Ovary (tissue), 9 donors: ENCODE measurements around the gene RPL37. TPM values are rescaled to one million over a fixed set of nuclear protein-coding genes. Genes with fewer than 3 reads are reported as not detected.

Experiments
- DNase-seq, 5 donors: peaks; one replicate each; pipeline ENCODE4 v3.0.0-alpha.2; 2019 to 2020
- H3K27ac ChIP-seq, 2 donors: fragments of 200-600 bp; one replicate each; pipeline versions ENCODE4 v1.5.1 to v1.8.0; 2019 to 2022
- H3K27me3 ChIP-seq: fragments of 200-600 bp; one replicate; pipeline ENCODE4 v1.8.0; 2022
- H3K36me3 ChIP-seq: fragments of 200-600 bp; sonication (generic); one replicate; pipeline ENCODE4 v1.5.1; 2019
- H3K4me1 ChIP-seq: one replicate; pipeline ENCODE4 v1.8.1; 2013; ENCODE audit warnings: mild to moderate bottlenecking, moderate library complexity; ENCODE audit not compliant: insufficient read depth
- H3K4me3 ChIP-seq: fragments of 200-600 bp; sonication (generic); one replicate; pipeline ENCODE4 v1.5.1; 2017
- H3K9me3 ChIP-seq, 2 donors: fragments of 200-600 bp in 1 of 2; sonication (generic) in 1 of 2; one replicate each; pipeline versions ENCODE4 v1.5.1 to v1.8.1; 2013 to 2019; ENCODE audit warnings: mild to moderate bottlenecking in 1 of 2, moderate library complexity in 1 of 2
- EP300 ChIP-seq: sonication (generic); formaldehyde crosslinking; IDR thresholded peaks from one replicate; pipeline ENCODE4 v1.6.1; 2017; ENCODE audit warnings: antibody characterized with exemption
- POLR2A ChIP-seq: fragments of 450-650 bp; IDR thresholded peaks from one replicate; pipeline ENCODE4 v1.6.1; 2017; ENCODE audit warnings: antibody characterized with exemption, mild to moderate bottlenecking, moderate library complexity
- WGBS, 3 donors: extraction: QIAGEN DNeasy Blood & Tissue Kit in 1 of 3; methylation state at CpG; one replicate each; pipeline versions ENCODE4 v1.1.5 to v1.1.7; 2013 to 2017; 5-methylcytosine and 5-hydroxymethylcytosine counted together
- intact Hi-C, 4 donors: fragments of 100-400 bp; cut with DNase I; formaldehyde crosslinking; loops; one replicate each; pipeline versions ENCODE4 v1.11.0 to v1.15.1; 2022 to 2023
- polyA plus RNA-seq, 2 donors: library from polyadenylated mRNA; stranded (reverse); fragments of 200-250 nt in 1 of 2; fragments of 350-450 nt in 1 of 2; fragmentation: Illumina TruSeq in 1 of 2; extraction: RNeasy Lipid Tissue Mini Kit (QIAGEN cat#74804) in 1 of 2; gene quantifications; one replicate each; pipeline ENCODE4 v1.2.3, GENCODE V29; 2013 to 2014
- total RNA-seq, 7 donors: library from RNA; depleted of rRNA in 2 of 7; stranded (reverse); fragments of >200 nt in 2 of 7; fragmentation: NEBNext Ultra II Directional in 3 of 7; extraction: Animal tissue kit (Norgen Biotek cat#: 25700) in 3 of 7; gene quantifications; one replicate each; pipeline versions ENCODE4 v1.1.0 to v1.2.4, GENCODE V29; 2016 to 2023
- TF ChIP-seq, protein P1 (sequence below), 3 donors: fragments of 450-650 bp in 2 of 3; fragments of 200-600 bp in 1 of 3; IDR thresholded peaks; one replicate each; pipeline versions ENCODE4 v1.5.1 to v1.8.0; 2016 to 2022; ENCODE audit warnings: antibody characterized with exemption in 3 of 3, mild to moderate bottlenecking in 1 of 3
- donor health status: DM: no; HTN: no; CAD: no; lungs with moderate emphysema.
- donor health status: DM: no; HTN: no; CAD: no.
- donor health status: Bipolar disorder and iron deficiency.
- donor health status: DM: yes; HTN: yes; CAD: no.
- donor health status: DM: no; HTN: no; CAD: no.
- donor health status: DM: yes; HTN: yes; CAD: no.

The RPL37 gene
- total and polyA plus RNA-seq, 9 donors, result 686 to 4,164 (median 2,386) TPM

DNA sequence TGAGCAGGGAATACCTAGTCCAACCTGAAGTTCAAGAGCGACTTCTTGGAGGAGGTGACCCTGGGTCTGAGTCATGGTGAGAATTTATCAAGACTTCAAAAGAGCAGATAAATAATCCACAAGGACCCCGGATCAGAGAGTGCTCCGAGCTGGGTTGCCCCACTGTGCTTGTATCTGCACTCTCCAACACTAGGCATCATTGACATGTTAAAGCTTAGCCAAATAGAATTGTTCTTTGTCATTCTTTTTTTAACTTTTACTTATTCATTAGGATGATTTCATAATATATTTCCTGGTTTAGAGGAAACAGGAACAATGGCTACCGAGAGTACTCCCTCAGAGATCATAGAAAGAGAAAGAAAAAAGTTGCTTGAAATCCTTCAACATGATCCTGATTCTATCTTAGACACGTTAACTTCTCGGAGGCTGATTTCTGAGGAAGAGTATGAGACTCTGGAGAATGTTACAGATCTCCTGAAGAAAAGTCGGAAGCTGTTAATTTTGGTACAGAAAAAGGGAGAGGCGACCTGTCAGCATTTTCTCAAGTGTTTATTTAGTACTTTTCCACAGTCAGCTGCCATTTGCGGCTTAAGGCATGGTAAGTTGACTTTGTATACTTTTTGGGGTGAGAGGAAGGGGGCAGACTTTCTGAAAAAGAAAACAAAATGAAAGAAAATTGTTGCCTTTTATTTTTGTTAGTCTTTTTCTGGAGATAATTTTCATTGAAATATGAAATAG, 6.2 kb upstream of the RPL37 start, which contains the start of gene CARD6:
TSS of gene CARD6 (plus strand) at position 300 of the 738 bp plus-strand sequence. CDS start at position 316, 16 bp downstream.
- Histone ChIP-seq H3K9me3 (no peaks in the 10 kb centered on the region), H3K4me1 (peaks cover 5% of the 10 kb centered on the region), H3K4me3 (peak within 1 kb of the TSS; percentile 31), H3K27ac (no peak within 1 kb of the TSS), H3K36me3 (no peaks in the 10 kb centered on the region), H3K27me3 (no peaks in the 10 kb centered on the region)
- no peak for DNase-seq
- TF ChIP-seq POLR2A (no peak), EP300 (no peak)
- TF ChIP-seq, protein P1, sequence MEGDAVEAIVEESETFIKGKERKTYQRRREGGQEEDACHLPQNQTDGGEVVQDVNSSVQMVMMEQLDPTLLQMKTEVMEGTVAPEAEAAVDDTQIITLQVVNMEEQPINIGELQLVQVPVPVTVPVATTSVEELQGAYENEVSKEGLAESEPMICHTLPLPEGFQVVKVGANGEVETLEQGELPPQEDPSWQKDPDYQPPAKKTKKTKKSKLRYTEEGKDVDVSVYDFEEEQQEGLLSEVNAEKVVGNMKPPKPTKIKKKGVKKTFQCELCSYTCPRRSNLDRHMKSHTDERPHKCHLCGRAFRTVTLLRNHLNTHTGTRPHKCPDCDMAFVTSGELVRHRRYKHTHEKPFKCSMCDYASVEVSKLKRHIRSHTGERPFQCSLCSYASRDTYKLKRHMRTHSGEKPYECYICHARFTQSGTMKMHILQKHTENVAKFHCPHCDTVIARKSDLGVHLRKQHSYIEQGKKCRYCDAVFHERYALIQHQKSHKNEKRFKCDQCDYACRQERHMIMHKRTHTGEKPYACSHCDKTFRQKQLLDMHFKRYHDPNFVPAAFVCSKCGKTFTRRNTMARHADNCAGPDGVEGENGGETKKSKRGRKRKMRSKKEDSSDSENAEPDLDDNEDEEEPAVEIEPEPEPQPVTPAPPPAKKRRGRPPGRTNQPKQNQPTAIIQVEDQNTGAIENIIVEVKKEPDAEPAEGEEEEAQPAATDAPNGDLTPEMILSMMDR (IDR thresholded peaks at IDR 0.05), result no peak
- intact Hi-C loops, result no loop called here
- 12 to 26% (median 13%) methylated on average over 9 of the region's 9 CpGs for WGBS, 3 donors

DNA sequence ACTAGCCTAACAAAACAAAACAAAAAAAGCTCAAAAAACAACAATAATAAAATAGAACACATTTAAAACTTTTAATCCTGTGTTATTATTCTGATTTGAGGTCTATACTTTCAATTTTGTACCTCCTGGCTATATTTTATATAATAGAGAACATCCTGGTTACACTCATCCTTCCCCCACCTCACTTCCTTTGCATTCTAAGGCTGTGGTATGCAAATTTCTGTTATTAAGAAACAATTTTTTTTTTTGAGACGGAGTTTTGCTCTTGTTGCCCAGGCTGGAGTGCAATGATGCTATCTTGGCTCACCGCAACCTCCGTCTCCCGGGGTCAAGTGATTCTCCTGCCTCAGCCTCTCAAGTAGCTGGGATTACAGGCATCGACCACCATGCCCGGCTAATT, 3.1 kb upstream of the RPL37 start:
- Histone ChIP-seq H3K4me1 (peaks cover 6% of the 10 kb centered on the region), H3K36me3 (no peaks in the 10 kb centered on the region), H3K27ac (no peak overlapping the region), H3K4me3 (no peak overlapping the region), H3K9me3 (no peaks in the 10 kb centered on the region), H3K27me3 (no peaks in the 10 kb centered on the region)
- TF ChIP-seq EP300 (no peak), POLR2A (no peak)
- TF ChIP-seq, protein P1 (IDR thresholded peaks at IDR 0.05), result no peak
- no peak for DNase-seq
- intact Hi-C loops, result loop anchor here in 1 of 4 donors (10.0 kb wide), 1 partner anchor 83 kb away; the partner anchor contains the start of gene TTC33
- 91 to 94% (median 93%) methylated on average over 6 of the region's 6 CpGs for WGBS, 3 donors

DNA sequence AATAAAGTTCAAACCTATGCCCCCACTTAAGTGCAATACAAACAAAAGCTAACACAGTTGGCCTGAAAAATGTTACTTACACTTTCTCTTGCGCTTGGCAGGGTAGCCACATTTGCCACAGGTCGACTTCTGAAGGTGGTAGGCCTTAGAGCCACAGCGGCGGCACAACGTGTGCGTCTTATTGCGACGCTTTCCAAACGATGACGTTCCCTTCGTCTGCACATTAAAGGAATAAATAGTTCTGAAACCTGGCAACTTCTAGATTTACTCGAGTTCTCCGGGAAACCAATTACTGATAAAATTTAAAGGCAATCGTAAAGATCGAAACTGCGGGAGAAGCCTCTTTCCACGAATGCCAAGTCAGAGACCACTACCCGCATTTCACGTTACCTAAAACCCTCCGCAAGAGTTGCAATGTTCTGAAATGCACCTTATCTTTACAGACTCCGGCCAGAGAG, 602 bp downstream of the RPL37 start:
- peak overlapping the region; percentile 72 for H3K4me3 ChIP-seq
- no peaks in the 10 kb centered on the region for H3K36me3 ChIP-seq
- H3K9me3 ChIP-seq, result no peaks in the 10 kb centered on the region
- H3K27me3 ChIP-seq, result no peaks in the 10 kb centered on the region
- TF ChIP-seq POLR2A (no peak), EP300 (no peak)
- TF ChIP-seq, protein P1 (IDR thresholded peaks at IDR 0.05), result no peak
- intact Hi-C loops, result loop anchor here in 1 of 4 donors (10.0 kb wide), 1 partner anchor 80 kb away; the partner anchor contains the start of gene TTC33
- peaks cover 2% of the 10 kb centered on the region for H3K4me1 ChIP-seq
- 0 to 1% (median 0%) methylated on average over 21 of the region's 21 CpGs for WGBS, 3 donors
- peak overlapping the region; percentile 68 to 90 for H3K27ac ChIP-seq
- peak in 1 of 5 donors; percentile 42 for DNase-seq

DNA sequence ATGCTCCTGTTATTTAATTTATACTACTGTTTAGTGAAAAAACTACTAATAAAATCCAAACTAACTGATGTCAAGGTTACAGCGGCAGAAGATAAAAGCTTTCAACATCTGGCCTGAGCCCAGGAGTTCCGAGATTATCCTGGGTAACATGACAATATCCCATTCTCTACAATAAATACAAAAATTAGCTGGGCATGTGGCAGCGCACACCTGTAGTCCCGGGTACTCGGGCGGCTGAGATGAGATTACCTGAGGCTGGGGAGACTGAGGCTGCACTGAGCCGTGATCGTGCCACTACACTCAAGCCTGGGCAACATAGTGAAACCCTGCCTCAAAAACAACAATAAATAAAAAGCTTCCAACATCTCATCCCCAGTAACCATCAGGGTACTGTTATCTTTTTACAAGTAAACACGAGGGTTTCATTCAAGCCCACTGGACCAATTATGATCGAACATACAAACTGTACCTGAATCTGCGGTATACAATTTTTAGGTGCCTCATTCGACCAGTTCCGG, 1.3 kb downstream of the RPL37 start:
- no peaks in the 10 kb centered on the region for H3K27me3 ChIP-seq
- no peaks in the 10 kb centered on the region for H3K9me3 ChIP-seq
- intact Hi-C loops, result loop anchor here in 1 of 4 donors (10.0 kb wide), 1 partner anchor 79 kb away; the partner anchor contains the start of gene TTC33
- peaks cover 2% of the 10 kb centered on the region for H3K4me1 ChIP-seq
- peak overlapping the region in 1 of 2 donors; percentile 90 for H3K27ac ChIP-seq
- TF ChIP-seq, protein P1 (IDR thresholded peaks at IDR 0.05), result no peak
- TF ChIP-seq POLR2A (no peak), EP300 (no peak)
- 6 to 32% (median 7%) methylated on average over 13 of the region's 13 CpGs for WGBS, 3 donors
- no peak for DNase-seq
- H3K4me3 ChIP-seq, result peak overlapping the region; percentile 72
- H3K36me3 ChIP-seq, result no peaks in the 10 kb centered on the region
